Liver (tissue), 9 donors: ENCODE measurements around the gene NECTIN4. TPM values are rescaled to one million over a fixed set of nuclear protein-coding genes. Genes with fewer than 3 reads are reported as not detected.

ENCODE experiments used
- DNase-seq: peaks from one replicate; pipeline ENCODE4 v3.0.0-alpha.2; 2017; ENCODE audit warnings: low spot score
- H3K27ac ChIP-seq, 2 donors: one replicate each; pipeline ENCODE4 v1.7.0; 2013; ENCODE audit warnings: inconsistent platforms in 2 of 2, low read length in 2 of 2, control low read depth in 1 of 2, low read depth in 1 of 2, mild to moderate bottlenecking in 1 of 2
- H3K27me3 ChIP-seq, 4 donors: one replicate each; pipeline versions ENCODE4 v1.6.1 to v1.7.0; 2013; ENCODE audit warnings: low read length in 3 of 4, inconsistent platforms in 1 of 4, mild to moderate bottlenecking in 1 of 4, moderate library complexity in 1 of 4; ENCODE audit not compliant: control insufficient read depth in 4 of 4, insufficient read depth in 4 of 4
- H3K36me3 ChIP-seq, 4 donors: one replicate each; pipeline versions ENCODE4 v1.6.1 to v1.7.0; 2013; ENCODE audit warnings: low read length in 3 of 4, mild to moderate bottlenecking in 3 of 4, low read depth in 1 of 4, moderate library complexity in 1 of 4; ENCODE audit not compliant: control insufficient read depth in 4 of 4, insufficient read depth in 3 of 4
- H3K4me1 ChIP-seq, 4 donors: one replicate each; pipeline versions ENCODE4 v1.6.1 to v1.7.0; 2013; ENCODE audit warnings: low read length in 3 of 4, mild to moderate bottlenecking in 3 of 4, moderate library complexity in 1 of 4; ENCODE audit not compliant: control insufficient read depth in 4 of 4, insufficient read depth in 4 of 4
- H3K4me3 ChIP-seq, 3 donors: one replicate each; pipeline versions ENCODE4 v1.6.1 to v1.7.0; 2013; ENCODE audit warnings: low read length in 3 of 3, control low read depth in 1 of 3, low read depth in 1 of 3, mild to moderate bottlenecking in 1 of 3
- H3K9ac ChIP-seq, 2 donors: one replicate each; pipeline ENCODE4 v1.7.0; 2013; ENCODE audit warnings: low read length in 2 of 2, mild to moderate bottlenecking in 2 of 2, moderate library complexity in 2 of 2, control low read depth in 1 of 2, low read depth in 1 of 2
- H3K9me3 ChIP-seq, 4 donors: one replicate each; pipeline versions ENCODE4 v1.6.1 to v1.7.0; 2013; ENCODE audit warnings: low read length in 3 of 4; ENCODE audit not compliant: control insufficient read depth in 4 of 4
- FOXA2 ChIP-seq: IDR thresholded peaks from 2 replicates; pipeline ENCODE4 v1.6.1; 2016; ENCODE audit warnings: antibody characterized with exemption
- HNF4G ChIP-seq: IDR thresholded peaks from 2 replicates; pipeline ENCODE4 v1.6.1; 2016; ENCODE audit warnings: antibody characterized with exemption
- JUND ChIP-seq, 2 donors: IDR thresholded peaks; 2 replicates each; pipeline ENCODE4 v1.6.1; 2016; ENCODE audit warnings: antibody characterized with exemption in 2 of 2
- NR2F2 ChIP-seq: IDR thresholded peaks from 2 replicates; pipeline ENCODE4 v1.6.1; 2016; ENCODE audit warnings: antibody characterized with exemption
- SP1 ChIP-seq: IDR thresholded peaks from 2 replicates; pipeline ENCODE4 v1.6.1; 2018; ENCODE audit warnings: antibody characterized with exemption, mild to moderate bottlenecking
- TAF1 ChIP-seq: conservative IDR thresholded peaks from 2 replicates; pipeline ENCODE4 v1.6.1; 2016; ENCODE audit warnings: antibody characterized with exemption, mild to moderate bottlenecking
- YY1 ChIP-seq: IDR thresholded peaks from 2 replicates; pipeline ENCODE4 v1.6.1; 2016; ENCODE audit warnings: antibody characterized with exemption, mild to moderate bottlenecking
- WGBS: extraction: QIAGEN DNeasy Blood & Tissue Kit; methylation state at CpG from one replicate; pipeline ENCODE4 v1.1.7; 2013; 5-methylcytosine and 5-hydroxymethylcytosine counted together
- polyA plus RNA-seq, 2 donors: library from polyadenylated mRNA; stranded (reverse) in 1 of 2; unstranded in 1 of 2; fragments of 200-250 nt in 1 of 2; fragments of >200 nt in 1 of 2; fragmentation: Nextera tagmentation in 1 of 2; extraction: Ambion mirVana in 1 of 2; gene quantifications; one replicate each; pipeline versions ENCODE4 v1.2.1 to v1.2.3, GENCODE V29; 2013 to 2015
- total RNA-seq, 2 donors: library from RNA; depleted of rRNA; stranded (reverse); fragments of >200 nt; gene quantifications; one replicate each; pipeline ENCODE4 v1.2.3, GENCODE V29; 2014
- TF ChIP-seq, protein P1 (sequence below): fragments of 150-350 bp; IDR thresholded peaks from 2 replicates; pipeline ENCODE4 v1.5.1; 2017; ENCODE audit warnings: improper control_type of control experiment, low read depth, low read length; ENCODE audit not compliant: missing input control
- TF ChIP-seq, protein P2 (sequence below): IDR thresholded peaks from 2 replicates; pipeline ENCODE4 v1.6.1; 2016; ENCODE audit warnings: antibody characterized with exemption, mild to moderate bottlenecking
- TF ChIP-seq, protein P3 (sequence below): IDR thresholded peaks from 2 replicates; pipeline ENCODE4 v1.6.1; 2016; ENCODE audit warnings: antibody characterized with exemption
- TF ChIP-seq, protein P4 (sequence below): IDR thresholded peaks from 2 replicates; pipeline ENCODE4 v1.6.1; 2016; ENCODE audit warnings: antibody characterized with exemption
- TF ChIP-seq, protein P5 (sequence below): IDR thresholded peaks from 2 replicates; pipeline ENCODE4 v1.6.1; 2016; ENCODE audit warnings: antibody characterized with exemption
- donor health status: healthy.
- donor health status: healthy.
- donor health status: healthy.
- donor health status: healthy.
- donor health status: healthy.

The NECTIN4 gene
- total and polyA plus RNA-seq, 4 donors = 0.01 TPM; not detected in 3

DNA sequence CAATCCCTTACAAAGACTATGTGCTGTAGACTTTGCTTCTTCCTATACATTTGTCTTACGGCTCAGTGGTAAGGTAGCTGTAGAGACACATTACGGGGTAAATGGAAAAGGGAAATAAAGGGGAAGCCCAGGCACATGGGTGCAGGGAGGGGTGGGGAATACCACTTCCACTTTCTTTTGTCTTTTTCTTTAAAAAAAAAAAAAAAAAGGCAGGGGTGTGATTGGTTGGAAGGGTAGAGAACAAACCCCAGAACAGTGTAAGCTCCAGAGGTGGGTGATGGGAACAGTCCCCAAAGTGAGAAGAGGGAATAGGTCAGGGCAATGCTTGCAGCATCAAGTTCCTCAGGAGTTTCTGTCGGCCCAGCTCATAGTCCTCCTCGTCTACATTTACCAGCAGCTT, 32.5 kb upstream of the NECTIN4 start:
- peaks cover 1 to 27% (median 19%) of the 10 kb centered on the region in 4 donors for H3K4me1 ChIP-seq
- H3K36me3 ChIP-seq = peaks cover 13 to 53% (median 37%) of the 10 kb centered on the region in 4 donors
- no peaks in the 10 kb centered on the region for H3K27me3 ChIP-seq
- no peak overlapping the region for H3K9ac ChIP-seq
- DNase-seq = no peak
- no peaks in the 10 kb centered on the region for H3K9me3 ChIP-seq
- 79% methylated on average over 4 of the region's 4 CpGs for WGBS
- no peak overlapping the region for H3K27ac ChIP-seq
- no peak overlapping the region for H3K4me3 ChIP-seq
- TF ChIP-seq, protein P1, sequence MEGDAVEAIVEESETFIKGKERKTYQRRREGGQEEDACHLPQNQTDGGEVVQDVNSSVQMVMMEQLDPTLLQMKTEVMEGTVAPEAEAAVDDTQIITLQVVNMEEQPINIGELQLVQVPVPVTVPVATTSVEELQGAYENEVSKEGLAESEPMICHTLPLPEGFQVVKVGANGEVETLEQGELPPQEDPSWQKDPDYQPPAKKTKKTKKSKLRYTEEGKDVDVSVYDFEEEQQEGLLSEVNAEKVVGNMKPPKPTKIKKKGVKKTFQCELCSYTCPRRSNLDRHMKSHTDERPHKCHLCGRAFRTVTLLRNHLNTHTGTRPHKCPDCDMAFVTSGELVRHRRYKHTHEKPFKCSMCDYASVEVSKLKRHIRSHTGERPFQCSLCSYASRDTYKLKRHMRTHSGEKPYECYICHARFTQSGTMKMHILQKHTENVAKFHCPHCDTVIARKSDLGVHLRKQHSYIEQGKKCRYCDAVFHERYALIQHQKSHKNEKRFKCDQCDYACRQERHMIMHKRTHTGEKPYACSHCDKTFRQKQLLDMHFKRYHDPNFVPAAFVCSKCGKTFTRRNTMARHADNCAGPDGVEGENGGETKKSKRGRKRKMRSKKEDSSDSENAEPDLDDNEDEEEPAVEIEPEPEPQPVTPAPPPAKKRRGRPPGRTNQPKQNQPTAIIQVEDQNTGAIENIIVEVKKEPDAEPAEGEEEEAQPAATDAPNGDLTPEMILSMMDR = no peak
- TF ChIP-seq, protein P2, sequence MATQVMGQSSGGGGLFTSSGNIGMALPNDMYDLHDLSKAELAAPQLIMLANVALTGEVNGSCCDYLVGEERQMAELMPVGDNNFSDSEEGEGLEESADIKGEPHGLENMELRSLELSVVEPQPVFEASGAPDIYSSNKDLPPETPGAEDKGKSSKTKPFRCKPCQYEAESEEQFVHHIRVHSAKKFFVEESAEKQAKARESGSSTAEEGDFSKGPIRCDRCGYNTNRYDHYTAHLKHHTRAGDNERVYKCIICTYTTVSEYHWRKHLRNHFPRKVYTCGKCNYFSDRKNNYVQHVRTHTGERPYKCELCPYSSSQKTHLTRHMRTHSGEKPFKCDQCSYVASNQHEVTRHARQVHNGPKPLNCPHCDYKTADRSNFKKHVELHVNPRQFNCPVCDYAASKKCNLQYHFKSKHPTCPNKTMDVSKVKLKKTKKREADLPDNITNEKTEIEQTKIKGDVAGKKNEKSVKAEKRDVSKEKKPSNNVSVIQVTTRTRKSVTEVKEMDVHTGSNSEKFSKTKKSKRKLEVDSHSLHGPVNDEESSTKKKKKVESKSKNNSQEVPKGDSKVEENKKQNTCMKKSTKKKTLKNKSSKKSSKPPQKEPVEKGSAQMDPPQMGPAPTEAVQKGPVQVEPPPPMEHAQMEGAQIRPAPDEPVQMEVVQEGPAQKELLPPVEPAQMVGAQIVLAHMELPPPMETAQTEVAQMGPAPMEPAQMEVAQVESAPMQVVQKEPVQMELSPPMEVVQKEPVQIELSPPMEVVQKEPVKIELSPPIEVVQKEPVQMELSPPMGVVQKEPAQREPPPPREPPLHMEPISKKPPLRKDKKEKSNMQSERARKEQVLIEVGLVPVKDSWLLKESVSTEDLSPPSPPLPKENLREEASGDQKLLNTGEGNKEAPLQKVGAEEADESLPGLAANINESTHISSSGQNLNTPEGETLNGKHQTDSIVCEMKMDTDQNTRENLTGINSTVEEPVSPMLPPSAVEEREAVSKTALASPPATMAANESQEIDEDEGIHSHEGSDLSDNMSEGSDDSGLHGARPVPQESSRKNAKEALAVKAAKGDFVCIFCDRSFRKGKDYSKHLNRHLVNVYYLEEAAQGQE = no peak
- TF ChIP-seq HNF4G (no peak), SP1 (no peak), TAF1 (no peak)

DNA sequence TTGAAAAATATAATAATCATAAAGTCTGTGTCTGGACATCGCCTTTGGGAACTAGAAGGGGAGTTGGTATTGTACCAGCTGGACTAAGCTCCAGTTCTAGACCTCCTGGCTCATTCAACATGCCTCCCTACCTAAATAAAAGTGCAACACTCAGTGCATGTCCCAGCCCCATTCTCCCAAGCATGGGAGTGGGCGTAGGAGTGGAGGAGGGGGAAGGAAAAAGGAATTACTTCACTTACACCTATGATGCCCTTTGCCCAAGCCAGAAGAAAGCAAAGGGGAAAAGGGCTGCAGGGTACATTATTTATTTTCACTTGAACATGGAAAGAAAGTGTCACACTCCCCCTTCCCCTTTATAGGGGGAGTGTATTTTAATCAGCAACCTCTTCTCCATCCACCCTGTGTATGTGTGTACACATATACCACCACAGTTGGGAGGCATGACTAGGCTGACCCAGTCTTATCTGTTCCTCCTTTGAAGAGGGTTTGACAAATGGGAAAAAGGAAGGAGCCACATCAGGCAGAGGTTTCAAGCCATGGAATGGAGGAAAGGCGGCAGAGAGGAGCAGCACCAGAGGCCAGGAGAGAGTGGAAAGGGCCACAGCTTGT, 31.8 kb upstream of the NECTIN4 start:
- Histone ChIP-seq H3K4me3 (no peak overlapping the region), H3K9me3 (no peaks in the 10 kb centered on the region), H3K4me1 (peaks cover 6 to 33% (median 26%) of the 10 kb centered on the region in 4 donors), H3K36me3 (peaks cover 11 to 49% (median 35%) of the 10 kb centered on the region in 4 donors), H3K27ac (no peak overlapping the region), H3K27me3 (no peaks in the 10 kb centered on the region), H3K9ac (no peak overlapping the region)
- no peak for TF ChIP-seq YY1
- TF ChIP-seq, protein P3, sequence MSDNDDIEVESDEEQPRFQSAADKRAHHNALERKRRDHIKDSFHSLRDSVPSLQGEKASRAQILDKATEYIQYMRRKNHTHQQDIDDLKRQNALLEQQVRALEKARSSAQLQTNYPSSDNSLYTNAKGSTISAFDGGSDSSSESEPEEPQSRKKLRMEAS = no peak
- no peak for TF ChIP-seq HNF4G
- no peak for TF ChIP-seq TAF1
- TF ChIP-seq FOXA2 = no peak
- no peak for TF ChIP-seq SP1
- TF ChIP-seq NR2F2 = no peak
- TF ChIP-seq, protein P4, sequence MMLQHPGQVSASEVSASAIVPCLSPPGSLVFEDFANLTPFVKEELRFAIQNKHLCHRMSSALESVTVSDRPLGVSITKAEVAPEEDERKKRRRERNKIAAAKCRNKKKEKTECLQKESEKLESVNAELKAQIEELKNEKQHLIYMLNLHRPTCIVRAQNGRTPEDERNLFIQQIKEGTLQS = no peak
- no peak for TF ChIP-seq JUND (IDR thresholded peaks at IDR 0.05)
- TF ChIP-seq, protein P5, sequence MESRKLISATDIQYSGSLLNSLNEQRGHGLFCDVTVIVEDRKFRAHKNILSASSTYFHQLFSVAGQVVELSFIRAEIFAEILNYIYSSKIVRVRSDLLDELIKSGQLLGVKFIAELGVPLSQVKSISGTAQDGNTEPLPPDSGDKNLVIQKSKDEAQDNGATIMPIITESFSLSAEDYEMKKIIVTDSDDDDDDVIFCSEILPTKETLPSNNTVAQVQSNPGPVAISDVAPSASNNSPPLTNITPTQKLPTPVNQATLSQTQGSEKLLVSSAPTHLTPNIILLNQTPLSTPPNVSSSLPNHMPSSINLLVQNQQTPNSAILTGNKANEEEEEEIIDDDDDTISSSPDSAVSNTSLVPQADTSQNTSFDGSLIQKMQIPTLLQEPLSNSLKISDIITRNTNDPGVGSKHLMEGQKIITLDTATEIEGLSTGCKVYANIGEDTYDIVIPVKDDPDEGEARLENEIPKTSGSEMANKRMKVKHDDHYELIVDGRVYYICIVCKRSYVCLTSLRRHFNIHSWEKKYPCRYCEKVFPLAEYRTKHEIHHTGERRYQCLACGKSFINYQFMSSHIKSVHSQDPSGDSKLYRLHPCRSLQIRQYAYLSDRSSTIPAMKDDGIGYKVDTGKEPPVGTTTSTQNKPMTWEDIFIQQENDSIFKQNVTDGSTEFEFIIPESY = no peak
- TF ChIP-seq, protein P1 = no peak
- no peak for DNase-seq
- 93% methylated on average over 3 of the region's 3 CpGs for WGBS
